Activated gamma-delta T cell (primary cell): Measurements from ENCODE around the gene IL1R1.
"Not testable (repeated sequence)": the region's sequence is repeated elsewhere in the genome, so short reads cannot be mapped to it uniquely, and the experiment has no call there.

Experiments used
- DNase-seq: peaks from one replicate; lab custom pipeline; 2025; lab: John Stamatoyannopoulos, UW

The IL1R1 gene

DNA sequence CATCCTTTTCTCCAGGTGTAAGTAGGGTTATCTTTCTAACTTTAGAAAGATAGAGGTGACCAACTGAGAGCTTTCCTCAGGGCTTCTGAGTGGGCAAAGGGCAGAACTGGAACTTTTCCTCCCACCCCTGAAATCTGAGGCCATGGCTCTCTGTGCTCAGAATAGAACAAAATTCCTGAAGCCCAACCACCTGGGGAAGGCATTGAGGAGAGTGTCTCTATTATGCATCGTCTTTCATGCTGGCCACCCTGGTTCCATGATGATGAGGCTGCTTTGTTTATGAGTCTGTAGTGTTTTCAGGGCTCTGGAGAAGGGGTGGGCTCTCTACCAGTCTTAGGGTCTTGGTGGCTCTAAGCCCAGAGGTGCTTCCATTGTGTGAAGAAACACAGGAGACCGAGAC, 30.7 kb upstream of the IL1R1 start:
- no peak for DNase-seq

GRCh38 chr2:102112271-102112670, 30.3 kb upstream of the IL1R1 start:
- no peak for DNase-seq

DNA sequence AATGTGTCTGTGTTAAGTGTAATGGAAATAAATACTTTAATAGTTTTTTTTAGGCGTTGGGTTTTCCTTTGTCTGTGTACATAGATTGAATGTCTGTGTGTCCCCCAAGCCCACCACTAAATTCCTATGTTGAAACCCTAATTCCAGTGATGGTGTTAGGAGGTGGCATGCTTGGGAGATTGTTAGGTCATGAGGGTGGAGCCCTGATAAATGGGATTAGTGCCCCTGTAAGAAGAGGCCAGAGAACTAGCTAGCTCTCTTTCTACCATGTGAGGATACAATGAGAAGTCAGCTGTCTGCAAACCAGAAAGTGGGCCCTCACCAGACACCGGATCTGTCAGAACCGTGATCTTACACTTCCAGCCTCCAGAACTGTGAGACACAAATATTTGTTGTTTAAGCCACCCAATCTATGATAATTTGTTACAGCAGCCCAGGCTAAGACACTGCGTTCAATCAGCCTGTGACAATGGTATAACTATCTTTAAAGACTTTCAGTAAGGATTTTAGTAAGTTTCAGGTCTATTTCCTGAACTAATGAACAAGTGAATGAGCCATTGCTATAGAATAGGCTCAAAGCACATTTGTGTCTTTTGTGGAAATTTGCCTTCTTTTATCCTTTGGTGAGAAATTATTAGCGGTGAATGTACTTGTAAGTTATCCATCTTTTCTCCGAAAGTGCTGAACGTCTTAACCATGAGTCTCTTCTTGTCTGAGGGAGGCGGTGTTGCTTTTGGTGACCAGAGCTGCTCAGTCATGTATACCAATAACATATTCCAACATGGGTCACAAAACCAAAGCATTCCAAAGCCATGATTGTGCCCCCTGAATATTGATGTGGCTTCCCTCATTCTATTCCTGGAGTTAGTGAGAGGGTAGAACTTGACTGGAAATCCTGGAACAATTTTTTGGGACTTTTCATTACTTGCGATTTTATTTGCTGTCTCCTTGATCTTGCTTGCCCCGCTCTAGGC, 29.6 kb upstream of the IL1R1 start:
- DNase-seq: no peak

DNA sequence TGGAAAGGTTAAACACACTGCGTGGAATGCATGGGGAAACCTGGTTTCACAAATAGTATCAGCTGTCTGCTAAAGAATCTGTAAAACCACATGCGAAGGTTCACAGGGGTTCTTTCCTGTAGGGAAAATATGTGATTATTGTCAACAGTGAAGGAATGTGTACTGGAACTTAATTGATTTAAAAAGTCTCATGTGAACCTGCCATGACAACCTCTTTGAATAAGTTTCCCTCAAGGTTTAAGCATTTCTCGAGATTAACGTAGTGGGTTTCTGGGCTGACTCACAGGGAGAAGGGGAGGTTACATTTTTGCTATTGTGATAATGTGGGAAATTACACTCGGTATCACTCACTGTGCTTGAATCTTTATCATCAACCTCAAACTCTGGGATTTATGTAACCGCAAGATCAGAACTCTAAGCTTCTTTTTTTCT, 28.2 kb upstream of the IL1R1 start:
- DNase-seq: no peak

DNA sequence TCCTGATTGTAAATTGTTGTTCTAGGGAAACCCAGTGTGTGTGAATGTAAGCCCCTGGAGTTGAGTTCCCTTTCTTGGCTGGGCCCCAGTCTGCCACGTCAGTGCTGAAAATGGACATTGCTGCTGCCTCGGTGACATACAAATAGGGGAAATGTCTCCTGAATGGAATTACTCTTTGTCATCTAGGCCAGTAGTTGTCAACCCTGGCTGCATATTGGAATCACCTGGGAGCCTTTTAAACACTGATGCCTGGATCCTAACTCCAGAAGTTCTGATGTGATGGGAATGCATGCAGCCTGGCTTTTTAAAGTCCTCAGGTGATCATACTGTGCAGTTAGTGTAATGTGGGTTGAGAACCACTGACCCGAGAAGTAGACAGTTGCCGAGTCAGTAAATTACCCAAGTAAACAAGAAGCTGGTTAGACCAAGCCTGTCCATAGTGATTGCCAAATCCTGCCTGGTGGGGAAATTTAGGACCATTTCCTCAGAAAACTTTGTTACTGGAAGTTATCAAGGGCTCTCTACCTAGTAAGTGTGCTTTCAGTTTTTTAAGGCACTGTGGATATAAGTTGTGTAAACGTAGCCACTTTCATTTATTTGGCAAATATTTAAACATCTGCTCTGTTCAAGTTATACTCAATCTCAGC, 27.6 kb upstream of the IL1R1 start:
- DNase-seq: no peak

- no peak for DNase-seq
Observed at GRCh38 chr2:102116630-102117471, 25.7 kb upstream of the IL1R1 start.

- no peak for DNase-seq
Observed at GRCh38 chr2:102117472-102117858, 25.1 kb upstream of the IL1R1 start.

GRCh38 chr2:102119255-102119654, 23.3 kb upstream of the IL1R1 start:
- DNase-seq: no peak

DNA sequence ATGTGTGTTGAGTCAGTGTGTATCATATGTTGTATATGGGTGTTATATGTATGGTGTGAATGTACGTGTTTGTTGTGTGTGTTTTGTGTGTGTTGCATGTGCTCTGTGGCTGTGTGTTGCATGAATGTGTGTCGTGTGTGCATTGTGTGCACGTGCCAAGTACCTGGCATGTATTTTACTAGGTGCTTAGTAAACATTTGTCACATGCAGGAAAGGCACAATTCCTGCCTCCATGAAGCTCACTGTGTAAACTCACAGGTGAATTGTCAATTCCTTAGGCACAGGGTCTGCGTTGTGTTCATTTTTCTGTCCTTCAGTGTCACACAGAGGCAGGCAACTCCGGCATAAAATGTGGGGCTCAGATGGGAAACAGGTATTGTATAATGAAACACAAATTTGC, 22.3 kb upstream of the IL1R1 start:
- DNase-seq: no peak

DNA sequence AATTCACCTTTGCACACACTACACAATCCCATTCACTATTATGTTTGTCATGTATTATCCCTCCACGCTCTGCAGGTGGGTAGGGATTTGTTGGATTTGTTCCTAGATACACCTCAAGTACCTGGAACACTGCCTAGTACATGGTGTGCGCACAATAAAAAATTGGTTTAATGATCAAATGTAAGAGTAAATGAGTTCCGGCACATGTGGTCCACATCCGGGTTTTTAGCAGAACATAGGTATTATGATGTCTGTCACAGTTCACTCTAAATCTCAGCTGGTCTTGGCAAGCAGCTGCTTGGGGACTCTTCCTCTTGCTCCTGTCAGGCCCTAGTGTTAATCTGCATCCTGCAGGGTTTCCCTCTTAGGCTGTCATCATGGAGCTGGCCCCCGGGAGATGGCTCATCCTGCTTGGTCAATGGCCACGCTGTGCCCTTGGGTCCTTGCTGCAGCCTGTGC, 21.8 kb upstream of the IL1R1 start:
- DNase-seq: no peak

- DNase-seq: no peak
Observed at GRCh38 chr2:102122115-102122514, 20.4 kb upstream of the IL1R1 start.

DNA sequence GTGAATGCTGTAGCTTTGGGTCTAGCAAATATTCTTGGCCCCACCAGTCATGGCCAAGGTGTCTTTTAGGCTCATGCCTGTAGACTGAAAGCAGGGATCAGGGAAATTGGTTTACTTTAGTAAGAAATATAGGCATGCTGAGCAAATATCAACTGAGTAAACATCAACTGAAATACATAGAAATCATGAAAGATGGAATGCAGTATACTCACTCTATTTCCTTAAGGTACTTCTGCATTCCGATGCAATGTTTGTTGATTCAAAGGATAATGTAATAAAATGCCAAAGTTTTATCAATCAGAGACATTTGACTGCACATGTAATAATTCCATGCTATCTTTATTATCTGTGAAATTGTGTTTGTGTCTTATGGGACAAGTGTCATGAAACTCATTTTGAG, 19.6 kb upstream of the IL1R1 start:
- DNase-seq: no peak

DNA sequence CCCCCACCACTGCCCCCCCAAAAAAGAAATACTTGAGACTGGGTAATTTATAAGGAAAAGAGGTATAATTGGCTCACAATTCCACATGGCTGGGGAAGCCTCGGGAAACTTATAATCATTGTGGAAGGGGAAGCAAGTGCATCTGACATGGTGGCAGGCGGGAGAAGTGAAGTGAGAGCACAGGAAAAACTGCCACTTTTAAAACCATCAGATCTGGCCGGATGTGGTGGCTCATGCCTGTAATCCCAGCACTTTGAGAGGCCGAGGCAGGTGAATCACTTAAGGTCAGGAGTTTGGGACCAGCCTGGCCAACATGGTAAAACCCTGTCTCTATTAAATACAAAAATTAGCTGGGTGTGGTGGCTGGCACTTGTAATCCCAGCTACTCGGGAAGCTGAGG, 18.1 kb upstream of the IL1R1 start:
- not testable (repeated sequence) for DNase-seq

GRCh38 chr2:102126169-102126568, 16.4 kb upstream of the IL1R1 start:
- DNase-seq: no peak

GRCh38 chr2:102126660-102127059, 15.9 kb upstream of the IL1R1 start:
- no peak for DNase-seq

DNA sequence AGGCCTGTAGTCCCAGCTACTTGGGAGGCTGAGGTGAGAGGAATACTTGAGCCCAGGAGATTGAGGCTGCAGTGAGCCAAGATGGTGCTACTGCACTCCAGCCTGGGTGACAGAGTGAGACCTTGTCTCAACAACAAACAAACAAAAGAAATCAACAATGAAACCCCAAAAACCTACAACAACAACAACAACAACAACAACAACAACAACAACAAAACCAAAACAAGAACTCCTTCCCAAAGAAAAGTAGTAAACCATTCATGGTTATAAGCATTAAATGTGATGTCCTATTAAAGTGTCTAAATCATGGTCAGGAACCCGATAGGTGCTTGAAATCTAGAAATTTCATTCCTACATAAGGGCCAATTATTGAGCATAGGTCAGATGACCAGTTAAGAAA, 13.5 kb upstream of the IL1R1 start:
- DNase-seq: no peak

GRCh38 chr2:102129951-102130646, 12.4 kb upstream of the IL1R1 start:
- DNase-seq: no peak

DNA sequence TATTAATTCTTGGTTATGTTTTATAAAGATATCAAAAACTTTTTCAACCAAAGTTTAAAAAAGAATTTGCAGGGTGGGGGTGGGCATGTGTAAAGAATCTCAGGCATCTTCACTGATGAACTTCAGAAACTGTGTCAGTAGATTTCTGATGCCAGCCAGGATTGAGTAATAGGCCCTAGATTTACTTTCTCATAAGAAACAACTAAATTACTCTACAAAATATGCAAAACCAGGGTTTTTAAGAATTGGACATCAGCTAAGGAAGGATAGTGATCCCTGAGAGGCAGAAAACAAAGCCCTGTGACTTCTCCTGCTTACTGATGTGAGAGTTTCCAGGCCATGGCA, 11.9 kb upstream of the IL1R1 start:
- no peak for DNase-seq

DNA sequence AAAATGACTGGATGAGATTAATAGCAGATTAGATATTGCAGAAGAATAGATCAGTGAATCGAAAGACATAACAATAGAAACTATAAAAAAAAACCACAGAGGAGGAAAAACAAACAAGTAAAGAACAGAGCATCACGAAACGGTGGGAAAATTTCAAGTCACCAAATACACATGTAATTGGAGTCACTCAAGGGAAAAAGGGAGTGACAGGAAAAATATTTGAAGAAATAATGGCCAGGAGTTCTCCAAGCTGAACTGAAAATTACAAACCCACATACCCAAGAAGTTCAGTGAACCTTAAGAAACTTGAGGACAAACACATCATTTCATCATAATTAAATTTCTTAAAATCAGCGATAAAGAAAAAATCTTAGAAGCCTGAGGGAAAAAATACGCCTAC, 11.0 kb upstream of the IL1R1 start:
- no peak for DNase-seq

DNA sequence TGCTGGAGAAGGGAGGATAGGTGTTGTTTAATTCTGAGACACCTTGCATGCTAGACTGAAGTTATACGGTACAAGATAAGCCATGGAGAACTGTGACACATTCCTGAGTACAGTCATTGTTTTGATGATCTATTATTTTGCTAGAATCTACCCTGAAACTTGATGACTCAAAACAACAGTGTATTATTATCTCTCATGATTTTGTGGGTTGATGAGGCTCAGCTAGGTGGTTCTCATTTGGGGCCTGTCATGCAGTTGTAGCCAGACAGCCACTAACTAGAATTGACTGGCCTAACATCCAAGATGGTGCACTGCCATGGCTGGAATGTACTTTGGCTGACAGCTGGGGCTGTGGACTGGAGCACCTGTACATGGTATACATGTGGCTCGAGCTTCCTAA, 5.4 kb upstream of the IL1R1 start:
- DNase-seq: no peak

DNA sequence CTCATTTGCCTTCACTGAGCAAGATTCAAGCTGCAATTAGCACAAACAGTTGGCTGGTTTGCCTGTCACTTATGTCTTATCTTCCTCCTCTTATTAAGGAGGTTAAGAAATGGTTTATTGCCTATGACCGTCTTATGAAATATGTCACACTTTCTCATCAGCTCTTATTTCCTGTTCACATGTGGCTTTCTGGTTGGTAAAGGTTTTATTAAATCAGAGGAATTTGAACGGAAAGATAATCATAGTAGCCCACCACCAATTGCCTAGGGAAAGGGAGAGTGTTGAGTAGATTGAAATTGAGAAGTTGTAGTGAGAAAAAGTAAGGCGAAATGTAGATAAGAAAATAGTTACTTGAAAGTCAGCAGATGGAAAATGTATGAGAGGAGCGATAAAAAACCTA, 4.2 kb upstream of the IL1R1 start:
- DNase-seq: no peak

DNA sequence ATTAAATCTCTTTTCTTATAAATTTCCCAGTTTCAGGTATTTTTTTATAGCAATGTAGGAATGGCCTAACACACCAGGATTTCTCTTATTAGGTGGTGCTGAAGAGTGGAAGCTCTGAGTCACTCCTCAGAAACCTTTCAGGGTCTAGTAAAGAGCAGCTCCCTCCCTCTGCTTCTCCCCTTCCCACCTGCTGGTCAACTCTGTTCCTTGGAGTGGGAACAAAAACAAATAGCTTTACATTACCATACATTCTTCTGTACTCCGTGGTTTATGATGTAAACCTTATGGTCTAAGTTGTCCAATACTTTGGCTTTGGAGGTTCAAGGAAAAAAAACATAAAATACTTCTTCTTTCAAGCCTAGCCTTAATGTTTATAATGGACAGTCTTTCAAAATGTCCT, 2.7 kb upstream of the IL1R1 start:
- DNase-seq: no peak
